Measurements from ENCODE around the gene SPDEF. TPM values are rescaled to one million over a fixed set of nuclear protein-coding genes. Genes with fewer than 3 reads are reported as not detected.

The SPDEF gene
- total and polyA plus RNA-seq, 2 of the 13 experiments (the other 11 are each of a cell fraction or from before 2014, with no cell fraction given): not detected

- TF ChIP-seq, protein P1, sequence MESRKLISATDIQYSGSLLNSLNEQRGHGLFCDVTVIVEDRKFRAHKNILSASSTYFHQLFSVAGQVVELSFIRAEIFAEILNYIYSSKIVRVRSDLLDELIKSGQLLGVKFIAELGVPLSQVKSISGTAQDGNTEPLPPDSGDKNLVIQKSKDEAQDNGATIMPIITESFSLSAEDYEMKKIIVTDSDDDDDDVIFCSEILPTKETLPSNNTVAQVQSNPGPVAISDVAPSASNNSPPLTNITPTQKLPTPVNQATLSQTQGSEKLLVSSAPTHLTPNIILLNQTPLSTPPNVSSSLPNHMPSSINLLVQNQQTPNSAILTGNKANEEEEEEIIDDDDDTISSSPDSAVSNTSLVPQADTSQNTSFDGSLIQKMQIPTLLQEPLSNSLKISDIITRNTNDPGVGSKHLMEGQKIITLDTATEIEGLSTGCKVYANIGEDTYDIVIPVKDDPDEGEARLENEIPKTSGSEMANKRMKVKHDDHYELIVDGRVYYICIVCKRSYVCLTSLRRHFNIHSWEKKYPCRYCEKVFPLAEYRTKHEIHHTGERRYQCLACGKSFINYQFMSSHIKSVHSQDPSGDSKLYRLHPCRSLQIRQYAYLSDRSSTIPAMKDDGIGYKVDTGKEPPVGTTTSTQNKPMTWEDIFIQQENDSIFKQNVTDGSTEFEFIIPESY (CRISPR knock-in tag; IDR thresholded peaks at IDR 0.05): peak; percentile 51; the same call in 1 of the 2 replicates
- TF ChIP-seq SP140L (CRISPR knock-in tag; IDR thresholded peaks at IDR 0.05; ENCODE audit: borderline replicate concordance): no peak
- TF ChIP-seq HNRNPK (IDR thresholded peaks at IDR 0.05; ENCODE audit: low read depth, low read length, poor library complexity, severe bottlenecking): no peak
- TF ChIP-seq, protein P2, sequence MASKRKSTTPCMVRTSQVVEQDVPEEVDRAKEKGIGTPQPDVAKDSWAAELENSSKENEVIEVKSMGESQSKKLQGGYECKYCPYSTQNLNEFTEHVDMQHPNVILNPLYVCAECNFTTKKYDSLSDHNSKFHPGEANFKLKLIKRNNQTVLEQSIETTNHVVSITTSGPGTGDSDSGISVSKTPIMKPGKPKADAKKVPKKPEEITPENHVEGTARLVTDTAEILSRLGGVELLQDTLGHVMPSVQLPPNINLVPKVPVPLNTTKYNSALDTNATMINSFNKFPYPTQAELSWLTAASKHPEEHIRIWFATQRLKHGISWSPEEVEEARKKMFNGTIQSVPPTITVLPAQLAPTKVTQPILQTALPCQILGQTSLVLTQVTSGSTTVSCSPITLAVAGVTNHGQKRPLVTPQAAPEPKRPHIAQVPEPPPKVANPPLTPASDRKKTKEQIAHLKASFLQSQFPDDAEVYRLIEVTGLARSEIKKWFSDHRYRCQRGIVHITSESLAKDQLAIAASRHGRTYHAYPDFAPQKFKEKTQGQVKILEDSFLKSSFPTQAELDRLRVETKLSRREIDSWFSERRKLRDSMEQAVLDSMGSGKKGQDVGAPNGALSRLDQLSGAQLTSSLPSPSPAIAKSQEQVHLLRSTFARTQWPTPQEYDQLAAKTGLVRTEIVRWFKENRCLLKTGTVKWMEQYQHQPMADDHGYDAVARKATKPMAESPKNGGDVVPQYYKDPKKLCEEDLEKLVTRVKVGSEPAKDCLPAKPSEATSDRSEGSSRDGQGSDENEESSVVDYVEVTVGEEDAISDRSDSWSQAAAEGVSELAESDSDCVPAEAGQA (IDR thresholded peaks at IDR 0.05; ENCODE audit: low read depth): no peak
- TF ChIP-seq, protein P2 (CRISPR knock-in tag; IDR thresholded peaks at IDR 0.05; ENCODE audit: borderline replicate concordance): no peak
Observed at GRCh38 chr6:34601706-34602105, 45.6 kb upstream of the SPDEF start (continued).

All from HepG2 (cell line).